GM20431 (cell line): ENCODE data around the gene DLX4.

ENCODE experiments used
- in situ Hi-C: fragments of 300-500 bp; cut with MseI, MboI; formaldehyde crosslinking; loops from one replicate; pipeline ENCODE4 v1.15.0; 2020; ENCODE audit warnings: low sequenced_read_pairs; ENCODE audit not compliant: unreplicated experiment

DLX4 gene

GRCh38 chr17:49969134-49969759, at the start of gene DLX4:
DLX4 (plus strand) TSS chr17:49969190; CDS start chr17:49969469, 279 bp downstream.
- in situ Hi-C loops, result no loop called here

DNA sequence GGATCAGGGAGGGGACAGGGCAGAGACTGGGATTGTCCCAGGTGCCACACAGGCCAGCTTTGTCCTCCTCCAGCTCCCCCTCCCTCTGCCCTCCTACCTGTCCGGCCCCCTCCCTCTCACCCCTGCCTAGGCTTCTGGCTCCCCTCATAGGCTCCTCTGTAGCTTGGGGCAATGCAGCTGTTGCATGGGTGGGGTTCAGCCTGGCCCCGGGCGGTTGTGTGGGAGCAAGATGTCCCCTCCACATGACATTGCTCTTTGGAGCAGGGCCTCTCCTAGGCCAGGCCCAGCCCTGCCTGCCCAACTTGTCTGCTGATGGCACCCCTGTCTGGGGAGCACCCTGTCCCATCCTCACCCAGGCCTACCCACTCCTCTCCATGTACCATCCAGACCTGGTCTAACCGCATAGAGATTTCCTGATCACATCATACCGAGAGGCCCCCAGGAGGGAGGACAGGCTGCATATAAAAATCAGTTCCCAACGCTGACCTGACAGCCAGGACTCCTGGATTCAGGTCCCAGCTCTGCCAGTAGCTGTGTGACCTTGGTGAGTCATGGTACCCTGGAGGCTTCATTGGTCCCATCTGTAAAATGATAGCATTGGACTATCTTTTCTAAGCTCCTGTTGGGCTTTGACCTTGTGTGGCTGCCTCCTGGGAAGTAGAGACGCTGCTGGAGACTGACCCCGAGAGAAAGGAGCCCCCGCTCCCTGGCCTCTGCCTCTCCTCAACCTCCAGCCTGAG, 48.8 kb upstream of the DLX4 start:
- in situ Hi-C loops, result no loop called here

DNA sequence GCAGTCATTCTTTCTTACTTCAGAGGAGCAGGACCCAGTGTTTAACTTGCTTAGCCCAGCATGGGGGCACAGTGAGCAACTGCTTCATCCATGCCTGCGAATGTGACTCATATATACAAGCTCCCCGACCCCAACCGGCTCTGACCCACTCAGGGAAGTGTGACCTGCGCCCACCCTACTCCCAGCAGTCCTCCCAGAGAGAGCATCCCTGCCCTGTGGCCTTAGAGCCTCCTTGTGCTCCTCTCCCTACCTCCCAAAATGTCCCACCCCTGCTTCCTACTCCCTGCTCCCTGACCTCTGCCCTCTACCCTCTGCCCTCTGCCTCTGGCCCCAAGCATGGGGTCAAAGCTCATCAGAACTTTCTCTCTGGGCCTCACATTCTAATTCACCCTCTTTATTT, 46.9 kb upstream of the DLX4 start:
- in situ Hi-C loops, result no loop called here

DNA sequence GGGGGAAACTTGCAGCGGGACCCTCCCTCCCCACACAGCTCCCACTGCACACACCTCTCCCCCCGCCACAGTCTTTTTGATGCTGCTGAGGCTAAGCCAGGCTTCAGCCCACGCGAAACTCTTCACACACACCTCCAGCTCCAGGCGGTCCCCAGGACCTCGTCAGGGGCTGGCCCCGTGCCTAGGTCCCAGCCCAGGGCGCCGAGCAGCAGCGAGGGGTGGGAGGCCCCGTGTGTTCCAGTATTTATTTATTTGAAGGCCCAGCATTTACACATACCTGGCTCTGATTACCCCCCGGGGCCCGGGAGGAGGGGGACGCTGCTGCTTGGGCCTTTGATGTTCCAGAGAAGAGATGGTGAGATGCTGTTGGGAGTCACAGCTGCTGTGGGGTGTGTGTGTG, 44.9 kb upstream of the DLX4 start:
- in situ Hi-C loops, result no loop called here

DNA sequence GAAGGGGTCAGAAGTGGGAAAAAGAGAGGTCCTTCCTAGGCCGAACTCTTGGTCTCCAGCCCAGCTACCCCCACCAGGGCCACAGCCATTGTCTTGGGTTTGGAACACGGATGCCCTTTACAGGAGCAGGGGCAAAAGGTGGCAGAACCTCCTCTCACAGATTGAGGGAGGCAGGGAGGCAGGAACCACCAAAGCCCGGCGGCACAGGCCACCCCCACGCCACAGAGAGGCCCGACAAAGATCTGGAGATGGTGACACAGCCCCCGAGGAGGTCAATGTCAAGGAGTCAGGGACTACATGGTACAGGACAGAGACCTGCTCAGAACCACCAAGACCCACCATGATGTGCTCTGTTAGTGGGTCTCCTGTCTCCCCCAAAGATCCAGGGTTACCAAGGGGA, 44.4 kb upstream of the DLX4 start:
- in situ Hi-C loops, result no loop called here

GRCh38 chr17:49925921-49926320, 43.1 kb upstream of the DLX4 start:
- in situ Hi-C loops, result no loop called here

DNA sequence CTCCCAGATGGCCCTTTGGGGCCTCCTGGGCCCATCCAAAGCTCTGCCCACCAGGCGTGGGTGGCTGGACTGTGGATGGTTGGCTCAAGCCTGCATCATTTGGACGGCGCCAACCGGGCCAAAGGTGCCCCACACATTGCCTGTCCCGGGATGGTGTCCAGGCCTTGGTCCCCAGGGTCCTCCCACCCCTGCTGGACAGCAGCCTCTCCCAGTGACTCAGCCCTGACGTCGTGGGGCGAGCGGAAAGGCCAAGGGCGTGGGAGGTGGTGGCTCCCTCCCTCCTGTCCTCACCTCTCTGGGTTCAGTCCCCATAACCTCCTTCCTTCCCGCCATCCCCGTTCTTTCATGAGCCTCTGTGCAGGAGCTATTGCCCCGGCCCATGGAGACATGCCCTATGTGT, 42.1 kb upstream of the DLX4 start:
- in situ Hi-C loops, result no loop called here

GRCh38 chr17:49928126-49928800, 40.7 kb upstream of the DLX4 start:
- in situ Hi-C loops, result no loop called here

- in situ Hi-C loops, result no loop called here
Observed at GRCh38 chr17:49928837-49929475, 40.0 kb upstream of the DLX4 start.

- in situ Hi-C loops, result no loop called here
Observed at GRCh38 chr17:49930880-49931279, 38.1 kb upstream of the DLX4 start.

- in situ Hi-C loops, result no loop called here
Observed at GRCh38 chr17:49931416-49932137, 37.4 kb upstream of the DLX4 start.

DNA sequence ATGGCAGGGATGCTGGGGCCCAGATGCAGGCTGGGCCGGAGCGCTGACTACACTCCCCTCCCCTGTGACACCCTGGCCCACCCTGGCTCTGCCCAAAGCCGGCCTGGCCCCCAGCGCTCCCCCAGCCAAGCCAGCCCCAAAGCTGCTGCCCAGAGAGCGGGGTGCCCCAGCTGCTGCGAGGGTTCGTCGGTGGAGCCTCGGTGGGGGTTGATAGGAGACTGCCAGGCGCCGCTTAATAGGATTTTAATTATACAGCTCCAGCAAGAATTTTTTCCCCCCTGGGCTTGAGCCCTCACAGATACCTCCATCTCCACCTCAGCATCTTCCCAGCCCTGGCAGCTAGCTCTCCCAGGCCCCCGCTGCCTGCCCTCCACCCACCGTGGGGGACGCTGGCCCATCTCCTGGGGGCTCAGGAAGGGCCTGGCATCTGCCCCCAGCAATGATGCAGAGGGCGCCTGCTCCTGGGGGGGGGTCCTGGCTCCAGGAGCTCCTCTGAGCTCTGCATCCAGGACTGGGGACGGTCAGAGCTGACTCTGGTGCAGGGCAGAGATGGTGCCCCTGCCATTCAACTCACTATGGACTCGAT, 36.8 kb upstream of the DLX4 start:
- in situ Hi-C loops, result no loop called here

- in situ Hi-C loops, result no loop called here
Observed at GRCh38 chr17:49932901-49933300, 36.1 kb upstream of the DLX4 start.

DNA sequence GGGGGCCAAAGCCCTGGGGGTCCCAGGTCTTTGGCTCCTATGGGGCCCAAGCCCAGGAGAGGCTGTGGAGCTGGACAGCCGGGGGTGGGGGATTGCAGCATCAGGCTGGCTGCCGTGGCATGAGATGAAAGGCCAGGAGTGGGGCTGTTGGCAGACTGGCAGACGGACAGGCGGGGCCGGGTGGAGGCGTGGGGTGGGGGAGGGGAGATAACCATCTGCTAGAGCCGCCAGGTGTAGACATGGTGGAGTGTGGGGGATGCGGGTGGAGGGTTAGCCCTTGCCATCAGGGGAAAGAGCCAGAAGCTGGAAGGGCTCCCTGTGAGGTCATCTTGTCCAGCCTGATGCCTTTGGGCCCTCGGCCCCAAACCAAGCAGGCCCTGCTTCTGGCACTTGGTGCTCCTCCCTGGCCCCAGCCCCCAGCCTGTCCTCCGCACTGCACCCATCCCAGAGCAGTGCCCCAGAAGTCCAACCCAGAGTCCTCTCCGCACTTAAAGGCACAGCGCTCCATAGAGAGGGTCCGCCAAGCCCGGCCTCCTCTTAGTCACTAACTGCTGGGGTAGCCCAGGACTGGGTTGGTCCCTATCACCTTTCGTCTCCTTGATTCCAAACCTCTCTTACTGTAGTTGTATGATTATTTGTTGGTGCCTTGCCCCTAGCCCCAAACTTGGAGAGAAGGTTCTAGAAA, 33.3 kb upstream of the DLX4 start:
- in situ Hi-C loops, result no loop called here

DNA sequence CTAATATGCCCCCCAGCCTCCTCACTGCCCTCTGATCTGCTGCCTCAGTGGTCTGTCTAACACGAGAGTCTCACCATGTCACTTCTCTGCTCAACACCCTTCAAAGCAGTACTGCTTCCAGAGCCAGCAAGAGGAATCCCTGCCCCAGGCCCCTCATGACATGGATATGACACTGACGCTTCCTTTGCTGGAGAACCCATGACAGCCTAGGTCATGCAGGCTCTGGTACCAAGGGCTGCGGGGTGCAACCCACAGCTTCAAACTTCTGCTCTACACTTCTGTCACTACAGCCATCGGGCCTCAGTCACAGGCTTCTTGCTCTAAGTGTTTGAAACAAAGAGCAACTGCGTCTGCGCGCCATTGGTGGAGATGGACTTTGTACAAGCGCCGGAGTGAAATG, 32.6 kb upstream of the DLX4 start:
- in situ Hi-C loops, result no loop called here

DNA sequence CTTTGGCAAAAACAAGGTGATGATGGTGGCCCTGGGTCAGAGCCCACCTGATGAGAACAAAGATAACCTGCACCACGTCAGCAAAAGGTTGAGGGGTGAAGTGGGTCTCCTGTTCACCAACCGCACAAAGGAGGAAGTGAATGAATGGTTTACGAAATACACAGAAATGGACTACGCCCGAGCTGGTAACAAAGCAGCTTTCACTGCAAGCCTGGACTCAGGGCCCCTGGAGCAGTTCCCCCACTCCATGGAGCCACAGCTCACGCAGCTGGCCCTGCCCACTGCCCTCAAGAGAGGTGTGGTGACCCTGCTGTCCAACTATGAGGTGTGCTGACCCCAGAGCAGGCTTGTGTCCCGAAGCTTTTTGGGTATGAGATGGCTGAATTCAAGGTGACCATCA, 29.7 kb upstream of the DLX4 start:
- in situ Hi-C loops, result no loop called here

DNA sequence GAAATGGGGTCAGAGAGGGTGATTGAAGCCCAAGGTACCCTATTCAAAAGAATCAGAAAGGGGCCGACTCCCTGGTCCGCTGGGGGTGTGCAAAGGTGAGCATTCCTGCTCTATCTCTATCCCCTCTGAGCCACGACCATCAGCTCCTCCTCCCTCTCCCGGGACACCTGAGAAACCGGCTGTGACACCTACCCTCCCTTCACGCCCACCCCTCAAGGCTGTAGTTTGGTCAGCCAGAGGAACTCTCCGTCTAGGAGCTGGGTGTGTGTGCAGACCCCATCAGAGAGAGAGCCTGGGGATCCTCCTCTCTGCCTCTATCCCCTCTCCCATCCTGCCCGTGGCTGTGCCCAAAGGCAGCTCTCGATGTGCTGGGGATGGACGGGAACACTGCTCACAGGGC, 27.6 kb upstream of the DLX4 start:
- in situ Hi-C loops, result no loop called here

GRCh38 chr17:49942947-49943346, 26.0 kb upstream of the DLX4 start:
- in situ Hi-C loops, result no loop called here

DNA sequence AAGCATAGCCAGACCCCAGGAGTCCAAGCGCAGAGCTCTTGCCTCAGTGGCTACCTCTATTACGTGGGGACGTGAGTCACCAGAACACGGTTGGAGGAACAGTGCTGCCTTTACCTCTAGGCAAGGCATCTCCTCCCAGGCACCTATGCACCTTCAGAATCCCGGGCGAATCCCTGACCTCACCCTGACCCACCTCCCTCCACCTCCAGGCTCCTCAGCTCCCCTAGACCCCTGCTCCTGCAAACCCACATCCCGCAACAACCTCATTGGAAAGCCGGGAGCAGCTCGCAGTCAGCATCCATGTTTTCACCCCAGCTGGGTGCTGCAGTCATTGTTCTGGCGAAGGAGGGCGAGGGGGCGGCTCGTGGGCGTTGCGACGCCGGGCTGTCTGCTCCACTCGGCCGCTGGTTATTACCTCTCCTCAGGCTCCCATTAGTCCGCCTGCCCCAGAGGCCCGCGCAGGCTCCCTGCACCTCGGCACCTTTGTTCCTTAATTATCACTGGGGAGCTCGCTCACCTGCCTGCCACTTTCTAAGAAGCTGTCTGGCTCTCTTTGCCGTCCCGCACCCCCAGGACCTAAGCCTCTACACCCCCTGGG, 24.6 kb upstream of the DLX4 start:
- in situ Hi-C loops, result no loop called here
